ENCODE data around the gene DCUN1D2.

The DCUN1D2 gene

DNA sequence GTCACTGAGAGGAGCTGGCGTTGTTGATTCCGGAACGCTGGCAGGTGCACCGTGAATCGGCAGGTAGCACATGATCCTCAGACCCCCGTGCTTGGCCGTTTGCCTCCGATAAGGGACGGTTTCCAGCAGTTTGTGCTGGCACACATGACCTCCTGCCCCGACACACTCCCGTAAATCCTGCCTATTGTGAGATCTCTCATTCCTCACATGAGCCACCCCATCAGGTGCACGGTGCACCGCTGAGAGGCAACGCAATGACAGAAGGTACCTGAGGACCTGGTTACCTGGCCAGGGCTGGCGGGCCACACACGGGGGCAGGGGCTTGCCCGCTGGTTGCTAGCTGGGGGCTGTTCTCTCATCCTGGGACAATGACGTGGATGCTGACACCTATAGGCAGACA lies 35.1 kb downstream of the DCUN1D2 start:
- Histone ChIP-seq H3K9ac (ENCODE audit: low read length) (no peak overlapping the region), H3K27me3 (replicated peaks; ENCODE audit: insufficient read depth, low read length) (no peaks in the 10 kb centered on the region), H3K27ac (ENCODE audit: low read length) (no peak overlapping the region), H3K4me3 (ENCODE audit: low read length) (no peak overlapping the region), H3K79me2 (ENCODE audit: low read length) (no peaks in the 10 kb centered on the region), H2AFZ (ENCODE audit: low read length) (no peak overlapping the region), H3K4me2 (ENCODE audit: low read depth, low read length) (no peak overlapping the region), H3K36me3 (replicated peaks; ENCODE audit: insufficient read depth, low read length) (no peaks in the 10 kb centered on the region), H3K9me2 (replicated peaks; ENCODE audit: insufficient read depth, low read length) (no peaks in the 10 kb centered on the region), H3F3A (ENCODE audit: insufficient read depth, low read length) (no peaks in the 10 kb centered on the region), H4K20me1 (ENCODE audit: insufficient read depth, low read length) (no peaks in the 10 kb centered on the region), H3K9me3 (replicated peaks; ENCODE audit: insufficient read depth, low read length) (no peaks in the 10 kb centered on the region), H3K4me1 (ENCODE audit: low read length) (no peaks in the 10 kb centered on the region)
- no peak for DNase-seq
- no peak for TF ChIP-seq EZH2 (optimal IDR thresholded peaks at IDR 0.05; ENCODE audit: low read depth, low read length)
- TF ChIP-seq, protein P1, sequence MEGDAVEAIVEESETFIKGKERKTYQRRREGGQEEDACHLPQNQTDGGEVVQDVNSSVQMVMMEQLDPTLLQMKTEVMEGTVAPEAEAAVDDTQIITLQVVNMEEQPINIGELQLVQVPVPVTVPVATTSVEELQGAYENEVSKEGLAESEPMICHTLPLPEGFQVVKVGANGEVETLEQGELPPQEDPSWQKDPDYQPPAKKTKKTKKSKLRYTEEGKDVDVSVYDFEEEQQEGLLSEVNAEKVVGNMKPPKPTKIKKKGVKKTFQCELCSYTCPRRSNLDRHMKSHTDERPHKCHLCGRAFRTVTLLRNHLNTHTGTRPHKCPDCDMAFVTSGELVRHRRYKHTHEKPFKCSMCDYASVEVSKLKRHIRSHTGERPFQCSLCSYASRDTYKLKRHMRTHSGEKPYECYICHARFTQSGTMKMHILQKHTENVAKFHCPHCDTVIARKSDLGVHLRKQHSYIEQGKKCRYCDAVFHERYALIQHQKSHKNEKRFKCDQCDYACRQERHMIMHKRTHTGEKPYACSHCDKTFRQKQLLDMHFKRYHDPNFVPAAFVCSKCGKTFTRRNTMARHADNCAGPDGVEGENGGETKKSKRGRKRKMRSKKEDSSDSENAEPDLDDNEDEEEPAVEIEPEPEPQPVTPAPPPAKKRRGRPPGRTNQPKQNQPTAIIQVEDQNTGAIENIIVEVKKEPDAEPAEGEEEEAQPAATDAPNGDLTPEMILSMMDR (IDR thresholded peaks at IDR 0.05; ENCODE audit: low read length) = no peak
- TF ChIP-seq EZH2phosphoT487 (IDR thresholded peaks at IDR 0.05; ENCODE audit: low read length) = no peak

DNA sequence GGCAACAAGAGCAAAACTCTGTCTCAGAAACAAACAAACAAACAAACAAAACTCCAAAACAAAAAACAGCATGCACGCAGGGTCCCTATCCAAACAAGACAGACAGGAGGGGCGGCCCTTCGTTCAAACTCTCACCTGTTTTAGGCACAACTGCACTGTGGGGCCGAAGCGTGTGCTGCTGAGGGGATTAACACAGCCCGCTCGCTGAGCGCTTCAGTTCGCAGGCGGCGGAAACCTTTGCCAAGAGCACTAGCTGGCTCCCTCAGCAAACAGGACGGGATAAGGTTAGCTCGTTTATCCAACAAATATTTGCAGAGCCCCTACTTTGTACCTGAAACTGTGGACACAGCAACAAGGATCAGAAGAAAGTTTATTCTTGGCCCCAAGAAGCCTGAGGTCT lies 35.6 kb downstream of the DCUN1D2 start:
- Histone ChIP-seq H3K4me3 (ENCODE audit: low read length) (no peak overlapping the region), H3K27me3 (replicated peaks; ENCODE audit: insufficient read depth, low read length) (no peaks in the 10 kb centered on the region), H3K36me3 (replicated peaks; ENCODE audit: insufficient read depth, low read length) (no peaks in the 10 kb centered on the region), H3K4me2 (ENCODE audit: low read depth, low read length) (no peak overlapping the region), H3K27ac (ENCODE audit: low read length) (no peak overlapping the region), H2AFZ (ENCODE audit: low read length) (no peak overlapping the region), H3K4me1 (ENCODE audit: low read length) (no peaks in the 10 kb centered on the region), H3K9me2 (replicated peaks; ENCODE audit: insufficient read depth, low read length) (no peaks in the 10 kb centered on the region), H3F3A (ENCODE audit: insufficient read depth, low read length) (no peaks in the 10 kb centered on the region), H4K20me1 (ENCODE audit: insufficient read depth, low read length) (no peaks in the 10 kb centered on the region), H3K9me3 (replicated peaks; ENCODE audit: insufficient read depth, low read length) (no peaks in the 10 kb centered on the region), H3K9ac (ENCODE audit: low read length) (no peak overlapping the region), H3K79me2 (ENCODE audit: low read length) (no peaks in the 10 kb centered on the region)
- no peak for DNase-seq
- no peak for TF ChIP-seq EZH2 (optimal IDR thresholded peaks at IDR 0.05; ENCODE audit: low read depth, low read length)
- TF ChIP-seq, protein P1 (IDR thresholded peaks at IDR 0.05; ENCODE audit: low read length) = no peak

DNA sequence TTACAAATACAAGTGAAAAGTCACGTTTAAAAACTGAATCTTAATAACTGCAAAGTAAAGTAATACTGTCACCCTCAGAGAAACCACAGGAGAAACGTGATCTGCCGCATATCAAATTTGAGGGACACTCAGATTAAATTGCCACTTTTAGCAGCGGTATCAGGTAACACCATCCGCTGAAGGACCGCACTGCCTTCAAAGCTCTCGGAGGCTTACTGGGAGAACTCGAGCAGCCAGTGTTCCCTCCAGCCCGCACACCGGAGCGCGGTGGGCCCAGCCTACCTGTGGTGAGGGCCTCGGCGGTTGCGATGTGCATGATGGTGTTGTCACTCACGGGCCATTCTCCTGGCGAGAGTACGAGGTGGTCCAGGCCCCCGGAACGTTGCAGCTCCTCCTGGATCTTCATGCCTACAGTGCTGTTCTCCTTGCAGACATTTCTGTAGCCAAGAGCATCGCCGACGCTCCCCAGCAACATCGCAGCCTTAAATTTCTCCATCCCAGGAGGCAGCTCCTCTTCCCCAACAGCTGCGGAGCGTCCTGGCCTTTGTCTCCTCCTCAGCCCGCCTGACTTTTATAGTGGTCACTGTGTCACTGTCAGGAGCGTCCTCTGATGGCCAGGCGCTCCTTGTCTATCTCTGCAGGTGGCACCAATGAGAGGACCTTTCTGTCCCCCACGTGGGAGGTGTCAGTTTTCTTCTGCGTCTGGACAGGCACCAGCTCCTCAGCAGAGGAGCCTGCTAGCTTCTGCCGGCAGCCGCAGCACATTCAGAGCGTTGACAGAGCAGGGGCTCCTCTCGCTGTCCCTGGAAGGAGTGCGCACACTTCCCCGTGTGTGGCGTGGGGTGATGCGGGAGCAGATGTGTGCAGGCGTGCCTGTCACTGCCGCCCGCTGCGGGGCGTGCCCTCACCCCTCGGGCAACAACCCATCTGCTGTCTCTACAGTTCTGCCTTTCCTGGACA lies 37.3 kb downstream of the DCUN1D2 start, which contains the start of gene ADPRHL1:
Gene ADPRHL1, minus strand, starts transcription at position 547 of the 960 bp plus-strand sequence. Its CDS starts 51 bp downstream, at position 496.
- Histone ChIP-seq H3K4me2 (ENCODE audit: low read depth, low read length) (no peak within 1 kb of the TSS), H3K9me2 (replicated peaks; ENCODE audit: insufficient read depth, low read length) (no peaks in the 10 kb centered on the region), H3K79me2 (ENCODE audit: low read length) (no peaks in the 10 kb centered on the region), H3K27me3 (replicated peaks; ENCODE audit: insufficient read depth, low read length) (no peaks in the 10 kb centered on the region), H3K4me1 (ENCODE audit: low read length) (no peaks in the 10 kb centered on the region), H3F3A (ENCODE audit: insufficient read depth, low read length) (no peaks in the 10 kb centered on the region), H4K20me1 (ENCODE audit: insufficient read depth, low read length) (no peaks in the 10 kb centered on the region), H3K27ac (ENCODE audit: low read length) (no peak within 1 kb of the TSS), H3K9ac (ENCODE audit: low read length) (no peak within 1 kb of the TSS), H3K36me3 (replicated peaks; ENCODE audit: insufficient read depth, low read length) (no peaks in the 10 kb centered on the region), H3K9me3 (replicated peaks; ENCODE audit: insufficient read depth, low read length) (no peaks in the 10 kb centered on the region), H2AFZ (ENCODE audit: low read length) (no peak within 1 kb of the TSS), H3K4me3 (ENCODE audit: low read length) (no peak within 1 kb of the TSS)
- no peak for DNase-seq
- TF ChIP-seq EZH2 (optimal IDR thresholded peaks at IDR 0.05; ENCODE audit: low read depth, low read length) (no peak), EZH2phosphoT487 (IDR thresholded peaks at IDR 0.05; ENCODE audit: low read length) (no peak)
- TF ChIP-seq, protein P1 (IDR thresholded peaks at IDR 0.05; ENCODE audit: low read length) = no peak
